Smooth muscle cell (in vitro differentiated cells): ENCODE data around the gene TTC16. TPM values are rescaled to one million over a fixed set of nuclear protein-coding genes. Genes with fewer than 3 reads are reported as not detected.

Source experiments
- DNase-seq: peaks from one replicate; lab custom pipeline; 2025; ENCODE audit not compliant: unreplicated experiment; lab: John Stamatoyannopoulos, UW
- H2AFZ ChIP-seq: fragments of 200-600 bp; sonication (generic); 2 replicates; pipeline ENCODE4 v1.6.0; 2016; ENCODE audit warnings: antibody characterized with exemption, low read depth, mild to moderate bottlenecking
- H3F3A ChIP-seq: fragments of 200-600 bp; sonication (generic); 2 replicates; pipeline ENCODE4 v1.6.0; 2017; ENCODE audit warnings: antibody characterized with exemption, low read depth
- H3K27ac ChIP-seq: fragments of 200-600 bp; sonication (generic); 2 replicates; pipeline ENCODE4 v1.5.1; 2016; ENCODE audit warnings: low read depth, mild to moderate bottlenecking
- H3K27me3 ChIP-seq: fragments of 200-600 bp; sonication (generic); 2 replicates; pipeline ENCODE4 v1.6.1; 2016; ENCODE audit warnings: low read depth, mild to moderate bottlenecking
- H3K36me3 ChIP-seq: fragments of 200-600 bp; sonication (generic); 2 replicates; pipeline ENCODE4 v1.5.1; 2016; ENCODE audit warnings: low read depth
- H3K4me1 ChIP-seq: fragments of 200-600 bp; sonication (generic); 2 replicates; pipeline ENCODE4 v1.5.1; 2016; ENCODE audit warnings: low read depth
- H3K4me2 ChIP-seq: fragments of 200-600 bp; sonication (generic); 2 replicates; pipeline ENCODE4 v1.6.0; 2016; ENCODE audit warnings: mild to moderate bottlenecking
- H3K4me3 ChIP-seq: fragments of 200-600 bp; sonication (generic); 2 replicates; pipeline ENCODE4 v1.5.1; 2016; ENCODE audit warnings: mild to moderate bottlenecking
- H3K79me2 ChIP-seq: fragments of 200-600 bp; sonication (generic); 2 replicates; pipeline ENCODE4 v1.6.0; 2016; ENCODE audit warnings: low read depth, mild to moderate bottlenecking
- H3K9ac ChIP-seq: fragments of 200-600 bp; sonication (generic); 2 replicates; pipeline ENCODE4 v1.6.0; 2016; ENCODE audit warnings: low read depth
- H3K9me3 ChIP-seq: fragments of 200-600 bp; sonication (generic); replicated peaks from 2 replicates; pipeline ENCODE4 v1.5.1; 2016; ENCODE audit warnings: low read depth
- H4K20me1 ChIP-seq: fragments of 200-600 bp; sonication (generic); 2 replicates; pipeline ENCODE4 v1.6.0; 2016; ENCODE audit warnings: low read depth
- CTCF ChIP-seq: fragments of 200-600 bp; sonication (generic); IDR thresholded peaks from 2 replicates; pipeline ENCODE4 v1.5.1; 2017; ENCODE audit warnings: borderline replicate concordance, mild to moderate bottlenecking, antibody characterized with exemption; ENCODE audit not compliant: insufficient read depth, poor library complexity, severe bottlenecking
- WGBS: methylation state at CpG from one replicate; pipeline ENCODE4 v1.1.7; 2016; ENCODE audit warnings: low lambda C conversion rate; 5-methylcytosine and 5-hydroxymethylcytosine counted together
- polyA plus RNA-seq: library from polyadenylated mRNA; unstranded; fragments of >200 nt; fragmentation: Nextera tagmentation; extraction: Ambion mirVana; gene quantifications from 2 replicates; pipeline ENCODE4 v1.2.1, GENCODE V29; 2016
- total RNA-seq: library from RNA; depleted of rRNA; stranded (reverse); fragments of >200 nt; gene quantifications from 2 replicates; pipeline ENCODE4 v1.2.3, GENCODE V29; 2014

Gene TTC16
- total and polyA plus RNA-seq, 2 experiments from 2014 or later, result 0.22 TPM; not detected in 1

- DNase-seq, result no peak
- Histone ChIP-seq H3K4me3 (no peak overlapping the region), H3F3A (no peaks in the 10 kb centered on the region), H3K9me3 (no peaks in the 10 kb centered on the region), H4K20me1 (no peaks in the 10 kb centered on the region), H3K4me1 (peaks cover 3% of the 10 kb centered on the region), H3K27ac (no peak overlapping the region), H3K79me2 (no peaks in the 10 kb centered on the region), H3K9ac (no peak overlapping the region), H3K36me3 (no peaks in the 10 kb centered on the region), H2AFZ (no peak overlapping the region), H3K4me2 (no peak overlapping the region), H3K27me3 (no peaks in the 10 kb centered on the region)
- 75% methylated on average over 15 of the region's 15 CpGs for WGBS
- no peak for TF ChIP-seq CTCF
Measured at GRCh38 chr9:127776195-127776923, 60.5 kb downstream of the TTC16 start.

GRCh38 chr9:127776924-127777289 is 61.0 kb downstream of the TTC16 start:
- Histone ChIP-seq H3K27ac (no peak overlapping the region), H2AFZ (no peak overlapping the region), H3K79me2 (no peaks in the 10 kb centered on the region), H3K36me3 (no peaks in the 10 kb centered on the region), H4K20me1 (no peaks in the 10 kb centered on the region), H3K4me1 (no peaks in the 10 kb centered on the region), H3K4me2 (no peak overlapping the region), H3K4me3 (no peak overlapping the region), H3F3A (no peaks in the 10 kb centered on the region), H3K9ac (no peak overlapping the region), H3K27me3 (no peaks in the 10 kb centered on the region), H3K9me3 (no peaks in the 10 kb centered on the region)
- 89% methylated on average over 5 of the region's 5 CpGs for WGBS
- no peak for TF ChIP-seq CTCF
- DNase-seq, result no peak

- H3K27ac ChIP-seq, result no peak overlapping the region
- no peaks in the 10 kb centered on the region for H3K27me3 ChIP-seq
- DNase-seq, result no peak
- no peaks in the 10 kb centered on the region for H3K4me1 ChIP-seq
- no peak overlapping the region for H3K4me3 ChIP-seq
- H2AFZ ChIP-seq, result no peak overlapping the region
- no peaks in the 10 kb centered on the region for H3F3A ChIP-seq
- no peaks in the 10 kb centered on the region for H3K36me3 ChIP-seq
- WGBS, result 96% methylated on average over 16 of the region's 18 CpGs
- H4K20me1 ChIP-seq, result no peaks in the 10 kb centered on the region
- TF ChIP-seq CTCF, result no peak
- H3K79me2 ChIP-seq, result no peaks in the 10 kb centered on the region
- no peaks in the 10 kb centered on the region for H3K9me3 ChIP-seq
- no peak overlapping the region for H3K9ac ChIP-seq
- no peak overlapping the region for H3K4me2 ChIP-seq
Measured at GRCh38 chr9:127777368-127777980, 61.6 kb downstream of the TTC16 start.
